GM20000 (cell line): Measurements from ENCODE around the gene VASP.

Experiments
- DNase-seq: peaks from one replicate; pipeline ENCODE4 v3.0.0; 2012; ENCODE audit warnings: low spot score
- CTCF ChIP-seq: IDR thresholded peaks from 2 replicates; pipeline ENCODE4 v1.5.1; 2012; ENCODE audit warnings: mild to moderate bottlenecking, control low read depth; ENCODE audit errors: extremely low read depth, missing control alignments

The VASP gene

DNA sequence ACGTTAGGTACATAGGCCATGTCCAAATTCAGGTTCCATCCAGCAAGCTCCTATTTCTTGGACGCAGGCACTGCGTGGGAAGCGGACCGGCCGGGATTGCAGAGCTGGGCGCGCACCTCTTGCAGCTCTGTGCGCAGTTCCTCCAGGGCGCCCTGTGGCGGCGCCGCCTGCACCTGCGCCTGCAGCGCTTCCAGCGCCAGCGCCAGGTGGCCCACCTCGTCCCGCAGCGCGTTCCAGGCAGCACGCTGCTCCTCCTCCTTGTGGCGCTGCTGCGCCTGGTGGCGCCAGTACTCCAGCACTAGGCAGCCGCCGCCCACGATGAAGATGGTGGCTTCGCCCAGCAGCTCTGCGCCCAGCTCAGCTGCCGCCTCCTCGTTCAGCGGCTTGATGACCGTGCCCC lies 46.2 kb downstream of the VASP start:
- TF ChIP-seq CTCF: no peak
- DNase-seq: no peak

DNA sequence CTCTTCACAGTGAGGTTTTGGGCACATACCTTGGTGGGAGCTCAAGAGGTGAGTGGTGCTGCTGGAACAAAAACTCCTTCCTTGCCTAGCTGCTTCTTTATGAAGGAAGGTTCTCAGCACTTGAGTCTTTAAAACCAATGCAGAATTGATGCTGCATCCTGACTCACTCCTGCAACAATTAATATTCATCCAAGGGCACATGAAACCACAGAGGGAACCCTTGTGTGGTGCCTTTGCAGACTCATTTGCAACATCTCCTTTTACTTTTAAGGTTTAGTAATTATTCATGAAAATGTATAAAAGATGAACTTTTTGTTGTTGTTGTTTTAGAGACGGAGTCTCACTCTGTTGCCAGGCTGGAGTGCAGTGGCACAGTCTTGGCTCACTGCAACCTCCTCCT lies 47.2 kb downstream of the VASP start:
- no peak for TF ChIP-seq CTCF
- peak; percentile 16 for DNase-seq

DNA sequence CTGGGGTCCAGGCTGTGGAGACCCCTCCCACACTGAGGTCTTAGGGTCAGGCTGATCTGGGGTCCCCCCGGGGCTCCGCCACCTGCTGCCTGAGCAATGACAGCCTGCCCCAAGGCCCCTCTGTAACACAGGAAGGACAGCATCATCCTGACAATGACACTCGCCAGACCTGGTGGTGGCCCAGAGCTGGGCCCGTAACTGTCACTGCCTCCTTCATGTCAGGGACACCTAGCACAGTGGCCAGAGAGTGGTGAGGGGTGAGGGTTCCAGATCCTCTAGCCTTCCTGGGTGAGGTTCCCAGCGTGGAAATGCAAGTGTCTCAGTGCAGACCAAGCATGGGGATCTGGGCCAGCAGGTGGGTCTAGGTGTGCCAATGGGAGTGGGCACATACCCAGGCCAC lies 49.6 kb downstream of the VASP start:
- no peak for TF ChIP-seq CTCF
- peak; percentile 10 for DNase-seq

- DNase-seq: peak; percentile 86
- peak; percentile 52 for TF ChIP-seq CTCF
Measured at GRCh38 chr19:45558399-45558878, 51.2 kb downstream of the VASP start.

GRCh38 chr19:45560038-45560437 lies 52.8 kb downstream of the VASP start:
- no peak for DNase-seq
- TF ChIP-seq CTCF: no peak

DNA sequence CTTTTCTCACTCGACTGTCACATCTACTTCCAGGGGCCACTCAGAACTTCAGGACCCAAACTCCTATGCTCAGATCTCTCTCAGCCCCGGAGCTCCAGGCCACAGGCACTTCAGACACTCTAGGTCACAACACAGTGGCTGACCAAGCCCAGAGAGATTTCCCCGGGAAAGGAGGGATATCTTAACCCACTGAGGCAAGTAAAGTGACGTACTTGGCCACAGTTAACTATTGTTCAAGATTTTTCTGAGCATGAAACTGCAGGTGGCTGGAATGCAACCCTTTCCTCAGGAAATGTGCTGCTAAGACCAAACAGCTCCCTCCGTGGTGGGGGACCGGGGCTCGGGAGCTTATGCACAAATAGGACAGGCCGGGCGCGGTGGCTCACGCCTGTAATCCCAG lies 53.4 kb downstream of the VASP start:
- TF ChIP-seq CTCF: no peak

DNA sequence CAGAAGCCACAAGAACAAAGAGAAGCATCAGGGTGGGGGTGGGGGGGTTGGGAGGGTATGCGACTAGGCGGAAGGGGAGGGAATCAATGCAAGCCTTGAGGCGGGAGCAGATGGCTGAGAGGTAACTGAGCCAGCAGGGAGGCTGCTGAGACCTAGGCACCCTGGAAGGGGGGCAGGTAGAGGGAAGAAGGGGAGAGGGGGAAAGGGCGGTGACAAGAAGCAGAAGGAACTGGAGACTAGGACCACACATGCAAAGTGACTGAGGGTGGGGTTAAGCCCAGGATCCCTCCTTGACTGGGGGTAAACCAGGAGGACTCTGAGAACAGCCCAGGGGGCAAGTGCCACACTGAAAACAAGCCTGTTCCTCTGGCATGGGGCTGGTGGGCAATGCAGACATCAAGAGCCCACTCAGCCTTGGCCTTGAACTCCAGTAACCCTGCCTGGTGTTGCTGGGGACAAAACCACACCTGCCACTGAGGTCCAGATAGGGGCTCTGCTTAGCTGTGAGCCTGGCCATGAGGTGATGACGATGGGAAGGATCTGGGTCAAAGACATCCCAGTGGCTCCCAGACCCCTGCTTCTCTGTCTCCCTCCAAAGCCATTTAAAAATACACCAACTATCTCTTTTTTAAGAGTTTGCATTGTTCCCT lies 57.0 kb downstream of the VASP start:
- TF ChIP-seq CTCF: no peak
- peak; percentile 12 for DNase-seq

More for the DNA sequence above, 53.4 kb downstream of the VASP start:
- DNase-seq: no peak
